ENCODE measurements around the gene TRPC4.

Gene TRPC4

DNA sequence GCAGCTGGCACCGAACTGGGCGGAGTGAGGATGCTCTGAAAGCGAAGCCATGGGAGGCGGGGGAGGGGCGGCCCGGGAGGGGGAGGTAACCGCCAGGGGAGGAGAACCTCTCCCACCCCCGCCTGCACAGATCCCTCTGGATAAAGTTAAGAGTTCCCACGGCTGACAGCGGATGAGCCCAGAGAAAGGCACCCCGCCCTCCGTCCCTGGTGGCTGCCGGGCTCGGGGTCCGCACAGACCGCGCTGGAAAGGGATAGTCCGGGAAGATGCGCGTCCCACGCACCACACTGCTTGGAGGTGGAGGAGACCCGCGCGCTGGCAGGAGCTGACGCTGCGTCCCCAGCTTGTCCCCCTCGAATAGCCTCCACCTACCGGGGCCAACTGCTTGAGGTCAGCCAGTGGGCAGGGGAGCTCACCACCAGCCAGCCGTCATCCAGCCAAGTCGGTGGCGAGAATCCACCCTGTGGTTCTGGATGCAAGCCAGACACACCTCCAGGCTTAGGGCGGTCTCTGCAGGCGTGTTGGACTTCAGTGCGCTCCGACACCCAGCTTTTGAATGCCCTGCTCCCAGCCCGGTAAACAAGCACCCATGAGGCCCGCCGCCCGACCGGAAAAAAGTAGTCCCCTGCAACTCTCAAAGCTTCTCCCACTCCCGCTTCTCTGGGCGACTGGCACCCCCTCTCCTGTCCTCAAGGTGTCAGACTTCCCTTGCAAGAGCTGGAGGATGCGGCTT, at the start of gene TRPC4:
TRPC4 (minus strand) TSS at position 17 of the 733 bp plus-strand sequence. CDS start 86,439 bp downstream, outside the sequence.
- no peak for DNase-seq (ENCODE audit: low read depth)

DNA sequence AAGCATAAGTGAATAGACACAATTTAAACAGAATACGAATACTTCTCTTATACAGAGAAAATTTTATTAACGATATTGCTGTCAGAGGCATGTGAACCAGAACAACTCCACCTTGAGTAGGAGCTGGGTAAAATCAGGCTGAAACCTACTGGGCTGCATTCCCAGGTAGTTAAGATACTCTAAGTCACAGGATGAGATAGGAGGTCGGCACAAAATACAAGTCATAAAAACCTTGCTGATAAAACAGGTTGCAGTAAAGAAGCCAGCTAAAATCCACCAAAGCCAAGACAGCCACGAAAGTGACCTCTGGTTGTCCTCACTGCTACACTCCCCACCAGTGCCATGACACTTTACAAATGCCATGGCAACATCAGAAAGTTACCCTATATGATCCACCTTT, 49.2 kb upstream of the TRPC4 start:
- no peak for DNase-seq (ENCODE audit: low read depth)

DNA sequence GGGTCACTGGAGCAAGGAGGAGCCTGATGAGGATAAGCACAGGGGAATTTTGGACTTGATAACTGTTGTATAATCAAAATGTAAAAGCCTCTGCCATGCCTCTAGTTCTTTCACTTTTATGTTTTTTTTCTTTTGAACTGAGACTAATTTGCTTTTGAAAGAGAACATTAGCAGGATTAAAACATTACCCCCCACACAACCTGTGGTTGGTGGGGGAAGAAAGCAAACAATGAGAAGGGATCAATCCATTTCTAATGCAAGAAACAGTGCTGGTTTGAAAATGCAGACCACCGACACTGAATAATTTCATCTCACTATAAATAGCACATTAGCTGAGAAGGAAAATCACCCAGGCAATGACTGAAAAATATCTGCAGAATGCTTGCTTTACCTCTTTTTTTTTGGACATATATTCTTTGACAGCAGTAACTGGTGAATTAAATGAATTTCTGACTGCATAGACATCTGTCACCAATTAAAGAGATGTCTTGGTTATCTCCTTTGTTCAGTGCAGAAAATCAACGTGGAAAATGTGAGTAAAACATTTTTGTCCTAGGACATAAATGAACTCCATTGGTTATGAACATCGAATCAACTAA, 48.6 kb upstream of the TRPC4 start:
- DNase-seq (ENCODE audit: low read depth) = no peak

DNA sequence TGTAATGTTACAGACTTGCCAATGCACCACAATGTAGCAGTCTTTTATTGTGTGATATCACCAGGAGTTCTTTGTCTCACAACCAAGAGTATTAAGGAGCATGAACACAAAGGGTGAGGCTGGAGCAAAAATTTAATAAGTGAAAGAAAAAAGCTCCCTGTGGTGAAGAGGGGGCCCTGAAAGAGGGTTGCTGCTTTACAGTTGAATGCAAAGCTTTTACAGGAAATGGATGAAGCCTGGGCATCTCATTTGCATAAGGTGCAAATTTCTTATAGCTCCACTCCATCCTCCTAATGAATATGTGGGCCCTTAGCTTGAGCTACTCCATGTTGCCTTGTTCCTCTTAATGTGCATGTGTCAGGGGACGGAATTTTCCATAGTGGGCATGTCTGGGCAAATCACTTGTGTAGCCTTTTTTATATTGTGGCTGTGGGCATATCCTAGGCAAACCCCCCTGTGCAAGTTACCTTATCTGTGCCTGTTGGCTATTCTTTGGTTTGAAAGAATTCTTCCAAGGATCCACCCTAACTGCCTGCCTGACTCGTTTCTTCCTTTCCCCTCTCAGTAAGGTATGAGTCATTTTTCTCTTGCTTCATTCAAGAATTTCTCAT, 45.3 kb upstream of the TRPC4 start:
- DNase-seq (ENCODE audit: low read depth) = no peak

DNA sequence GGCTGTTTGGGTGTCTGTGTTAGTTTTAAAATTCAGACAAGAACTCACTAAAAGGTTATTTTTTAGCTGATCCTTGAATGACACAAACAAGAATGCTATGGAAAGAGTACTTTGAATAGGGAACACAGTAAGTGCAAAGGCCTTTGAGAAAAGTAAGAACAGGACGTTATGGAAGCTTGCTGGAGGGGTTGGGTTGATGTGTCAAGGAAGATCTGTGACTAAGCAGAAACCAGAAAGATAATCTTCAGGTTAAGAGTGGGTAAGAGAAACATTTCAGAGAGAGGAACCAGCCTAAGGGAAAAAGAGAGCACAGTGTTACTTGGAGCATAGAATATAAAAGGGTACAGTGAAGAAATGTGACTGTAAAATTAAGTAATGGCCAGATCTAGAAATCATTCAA, 41.2 kb upstream of the TRPC4 start:
- no peak for DNase-seq (ENCODE audit: low read depth)

DNA sequence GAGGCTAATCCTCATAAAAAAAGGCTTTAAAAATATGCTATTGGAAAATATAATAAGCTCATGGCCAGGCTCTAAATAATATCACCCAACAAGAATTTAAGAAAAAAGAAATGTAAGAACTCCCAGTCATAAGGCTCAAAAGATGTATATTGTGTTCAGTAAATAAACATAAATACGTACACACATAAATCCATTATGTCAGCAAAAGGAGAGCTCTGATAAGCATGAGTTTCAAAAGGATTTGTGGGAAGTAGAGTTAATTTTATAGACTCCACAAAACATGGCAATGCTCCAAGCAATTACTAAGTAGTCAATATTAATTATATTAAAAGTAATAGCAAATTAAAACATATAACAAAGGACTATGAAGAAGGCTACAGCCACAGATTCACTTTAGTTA, 37.3 kb upstream of the TRPC4 start:
- DNase-seq (ENCODE audit: low read depth) = no peak

DNA sequence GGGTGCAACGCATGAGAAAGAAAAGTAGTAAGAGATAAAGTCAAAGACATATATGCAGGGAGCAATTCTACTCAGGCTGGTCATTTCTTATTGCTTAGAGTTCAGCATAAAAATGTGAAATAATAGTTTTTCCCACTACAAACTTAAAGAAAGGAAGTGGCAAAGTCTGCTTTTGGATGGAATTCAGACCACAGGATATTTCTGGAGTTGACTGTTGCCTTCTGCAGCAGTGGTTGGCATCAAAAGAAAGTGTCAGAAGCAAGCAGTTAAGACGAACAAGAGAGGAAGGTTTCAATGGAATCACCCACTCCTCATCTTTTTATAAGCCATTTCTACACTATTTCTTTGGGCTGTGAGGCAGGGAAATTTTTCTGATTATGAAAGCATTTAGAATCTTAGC, 36.2 kb upstream of the TRPC4 start:
- DNase-seq (ENCODE audit: low read depth) = no peak

DNA sequence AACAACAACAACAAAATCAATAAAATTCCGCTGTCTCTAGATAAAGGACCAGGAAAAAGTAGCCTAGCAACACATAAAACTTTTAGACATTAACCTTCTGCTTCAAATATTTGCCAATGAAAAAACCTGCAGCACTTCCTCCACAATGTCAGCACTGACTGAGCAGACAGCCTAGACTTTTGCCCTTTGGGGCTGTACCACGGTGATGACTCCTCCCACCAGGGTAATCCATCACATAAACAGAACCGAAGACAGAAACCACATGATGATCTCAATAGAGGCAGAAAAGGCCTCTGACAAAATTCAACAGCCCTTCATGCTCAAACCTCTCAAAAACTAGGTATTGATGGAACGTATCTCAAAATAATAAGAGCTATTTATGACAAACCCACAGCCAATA, 30.2 kb upstream of the TRPC4 start:
- no peak for DNase-seq (ENCODE audit: low read depth)

DNA sequence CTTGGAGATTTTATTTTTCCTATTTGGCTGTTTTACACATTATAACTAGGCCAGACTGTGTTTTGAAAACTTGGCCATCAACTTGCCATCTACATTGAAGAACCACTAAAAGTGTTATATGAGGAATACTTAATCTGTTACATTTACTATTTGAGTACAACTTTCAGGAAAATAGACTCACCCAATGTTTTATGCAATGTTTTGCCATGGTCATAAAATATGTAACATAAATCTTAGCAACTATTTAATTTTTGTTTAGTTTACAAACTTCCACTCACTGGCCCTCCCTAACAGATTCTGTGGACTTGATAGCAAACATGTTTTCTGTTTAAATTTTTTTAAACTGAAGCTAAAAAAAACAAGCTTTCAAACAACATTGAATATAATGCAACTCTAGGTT, 23.7 kb upstream of the TRPC4 start:
- DNase-seq (ENCODE audit: low read depth) = no peak

DNA sequence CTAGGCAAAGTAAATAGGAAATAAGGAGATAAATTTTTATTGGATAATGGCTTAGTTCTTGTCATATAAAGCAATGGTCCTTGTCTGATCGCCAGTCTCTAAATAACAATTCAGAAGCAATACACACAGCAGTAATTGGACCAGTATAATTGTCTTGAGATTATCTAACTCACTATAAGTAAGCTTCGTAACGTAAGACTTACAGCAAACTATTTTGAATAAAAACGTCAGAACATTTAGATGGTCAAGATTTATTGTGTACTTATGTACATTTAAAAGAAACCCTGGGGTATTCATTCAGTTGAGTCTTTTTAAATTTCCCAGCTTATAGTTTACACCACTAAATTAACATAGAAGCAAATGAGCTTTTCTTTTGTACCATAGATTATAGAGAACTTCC, 20.2 kb upstream of the TRPC4 start:
- no peak for DNase-seq (ENCODE audit: low read depth)

DNA sequence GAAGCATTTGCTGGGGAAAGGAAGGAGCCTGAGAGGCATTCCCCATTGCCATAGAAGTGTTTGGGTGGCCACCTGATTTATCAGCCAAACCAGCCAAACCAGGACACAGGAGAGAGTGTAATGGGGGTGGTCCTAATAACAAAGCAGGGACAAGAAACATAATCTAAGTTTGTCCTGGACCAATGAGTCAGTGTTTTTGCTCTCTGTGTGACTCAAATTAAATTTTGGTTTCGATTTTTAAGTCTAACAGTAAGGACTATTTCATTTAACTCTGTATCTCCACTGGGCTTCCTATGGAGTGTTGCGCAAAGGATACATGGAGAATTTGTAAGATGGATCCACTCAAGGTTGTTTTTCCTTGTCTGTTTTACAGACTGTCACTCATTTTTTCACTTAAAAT, 19.5 kb upstream of the TRPC4 start:
- DNase-seq (ENCODE audit: low read depth) = no peak

DNA sequence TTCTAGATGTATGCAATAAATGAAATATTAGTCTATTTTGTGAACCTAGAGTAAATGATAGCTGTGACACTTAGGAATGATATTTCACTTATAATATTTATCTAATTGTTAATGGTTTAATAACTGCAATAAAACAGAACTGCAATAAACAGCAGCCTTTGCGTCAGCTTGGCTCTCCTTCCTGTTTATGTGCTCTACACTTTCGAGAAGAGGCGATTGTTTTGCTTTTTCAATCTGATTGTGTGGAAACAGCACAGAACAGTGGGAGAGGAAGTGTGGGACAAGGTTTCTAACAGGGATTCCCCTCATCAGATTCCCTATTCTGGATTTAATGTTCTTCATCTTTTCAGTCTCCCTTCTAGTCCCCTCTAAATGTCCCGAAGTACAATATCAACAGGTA, 17.3 kb upstream of the TRPC4 start:
- no peak for DNase-seq (ENCODE audit: low read depth)

DNA sequence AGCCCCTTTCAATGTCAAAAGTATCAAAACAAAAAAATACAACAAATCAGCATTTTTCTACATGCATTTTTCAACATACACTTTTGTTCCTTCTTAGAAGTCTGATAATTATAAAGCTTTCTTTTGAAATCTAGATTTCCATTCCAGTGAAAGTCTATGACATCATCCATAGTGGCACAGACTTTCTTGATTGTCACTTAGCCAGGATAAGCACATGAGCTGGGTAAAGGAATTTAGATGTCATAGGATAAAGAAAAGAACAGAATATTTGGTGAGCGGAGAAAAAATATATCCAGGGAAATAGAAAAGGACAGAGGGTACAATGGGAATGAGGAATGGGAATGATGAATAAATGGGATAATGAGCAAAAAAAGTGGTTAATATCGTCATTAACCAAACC, 15.1 kb upstream of the TRPC4 start:
- DNase-seq (ENCODE audit: low read depth) = no peak

DNA sequence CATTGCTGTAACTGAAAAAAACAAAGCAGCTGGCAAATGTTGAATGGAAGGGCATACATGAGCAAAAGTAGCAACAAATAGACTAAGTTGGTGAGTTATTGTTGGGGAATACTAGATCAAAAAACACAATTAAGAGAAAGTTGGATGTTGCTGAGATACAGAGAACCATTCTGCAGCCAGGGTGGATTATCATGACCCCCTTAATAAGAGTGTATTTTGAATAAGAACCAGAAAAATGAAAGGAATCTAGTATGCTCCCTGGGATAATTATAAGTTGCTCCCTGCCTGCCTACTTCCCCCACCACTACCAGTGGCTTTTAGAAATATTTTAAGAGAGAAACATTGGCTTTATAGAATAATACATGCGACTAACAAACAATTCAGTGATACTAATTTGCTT, 14.5 kb upstream of the TRPC4 start:
- no peak for DNase-seq (ENCODE audit: low read depth)

DNA sequence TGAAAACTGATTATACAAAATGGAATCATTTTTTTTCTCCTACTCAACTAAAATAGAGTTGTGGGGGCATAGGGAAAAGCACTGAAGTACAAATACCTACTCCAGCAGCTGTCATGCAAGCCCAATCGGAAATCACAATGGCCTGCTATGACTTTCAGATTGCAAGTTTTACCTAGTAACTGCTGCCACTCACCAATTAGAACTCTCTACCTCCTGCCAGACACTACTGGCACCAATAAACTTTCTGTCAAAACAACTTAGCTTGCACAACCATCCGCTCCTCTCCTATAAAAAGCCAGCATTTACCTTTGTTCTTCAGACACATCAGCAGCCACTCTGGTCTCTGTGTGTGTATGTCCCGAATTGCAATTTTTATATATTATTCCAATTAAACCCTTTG, 9.3 kb upstream of the TRPC4 start:
- DNase-seq (ENCODE audit: low read depth) = no peak

DNA sequence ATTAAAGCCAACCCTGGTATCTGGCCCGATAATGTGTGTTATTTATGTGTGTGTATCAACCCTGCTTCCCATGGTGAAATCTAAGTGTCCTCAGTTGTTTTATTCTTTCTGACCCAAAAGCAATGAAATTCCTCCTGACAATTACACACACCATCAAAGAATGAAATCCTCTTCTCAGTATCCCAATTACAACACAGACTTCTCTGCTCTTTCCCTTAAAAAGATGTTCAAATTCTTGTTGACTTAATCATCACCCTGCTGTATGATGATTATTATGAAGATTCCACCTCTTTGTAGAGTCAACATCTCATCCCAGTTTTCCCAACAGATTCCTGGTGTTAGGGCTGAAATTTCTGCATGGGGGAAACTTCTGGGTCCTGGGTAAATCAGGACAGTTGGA, 8.9 kb upstream of the TRPC4 start:
- no peak for DNase-seq (ENCODE audit: low read depth)

DNA sequence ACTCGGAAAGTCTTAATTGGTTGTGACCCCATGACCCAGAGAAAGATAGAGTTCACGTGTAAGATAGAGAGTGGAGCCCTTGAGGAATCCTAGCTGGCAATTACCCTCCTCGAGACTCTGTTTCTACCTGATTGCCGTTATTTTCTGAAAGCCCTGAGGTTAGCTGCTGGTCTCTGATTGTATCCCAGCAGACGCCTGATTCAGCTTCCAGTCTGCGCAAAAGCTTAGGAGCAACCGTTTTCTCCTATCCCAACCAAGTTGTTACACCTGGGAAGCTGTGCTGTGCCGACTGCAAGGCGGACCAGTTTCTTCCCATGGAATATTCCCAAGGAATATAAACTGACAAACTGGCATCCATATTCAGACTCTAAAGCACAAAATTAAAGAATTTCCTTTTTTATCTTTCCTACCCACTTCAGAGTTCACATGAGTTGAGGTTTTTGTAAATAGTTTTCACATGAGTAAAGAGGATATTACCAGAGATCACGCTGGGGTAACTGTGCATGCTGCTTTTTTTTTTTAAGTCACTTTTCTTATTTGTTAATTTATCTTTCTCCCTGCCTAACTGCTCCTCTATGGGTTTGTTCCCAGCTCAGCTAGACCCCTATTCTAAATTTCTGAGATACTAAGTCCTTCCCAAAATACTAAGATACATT, 1.5 kb upstream of the TRPC4 start:
- DNase-seq (ENCODE audit: low read depth) = no peak

DNA sequence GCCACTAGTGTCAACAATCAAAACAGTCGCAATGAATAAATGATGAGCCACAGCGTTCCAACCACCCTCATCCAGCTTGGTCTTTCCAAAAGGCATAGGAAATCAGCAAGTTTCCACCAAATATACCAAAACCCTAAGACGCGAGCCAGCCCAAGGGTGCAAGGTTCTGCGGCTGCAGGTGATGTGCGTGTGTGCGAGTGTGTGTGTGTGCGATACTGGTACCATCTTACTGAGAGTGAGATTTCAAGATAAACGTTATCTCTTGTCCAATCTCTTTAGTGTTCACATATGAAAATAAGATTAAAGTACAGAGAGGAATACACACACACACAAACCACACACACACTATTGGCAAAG, 895 bp upstream of the TRPC4 start:
- no peak for DNase-seq (ENCODE audit: low read depth)

DNA sequence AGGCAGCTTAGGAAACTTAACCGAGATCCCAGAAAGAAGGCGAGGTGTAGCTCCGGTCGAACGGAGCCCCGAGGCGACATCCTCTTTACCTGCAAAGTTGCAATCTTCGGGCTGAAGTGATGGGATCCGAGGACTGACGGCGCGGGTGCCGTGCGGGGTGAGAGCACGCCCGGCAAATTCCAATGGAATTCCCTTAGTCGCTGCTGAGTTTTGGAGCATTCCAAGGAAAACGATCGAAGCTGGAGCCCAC, 141 bp downstream of the TRPC4 start:
- DNase-seq (ENCODE audit: low read depth) = no peak

DNA sequence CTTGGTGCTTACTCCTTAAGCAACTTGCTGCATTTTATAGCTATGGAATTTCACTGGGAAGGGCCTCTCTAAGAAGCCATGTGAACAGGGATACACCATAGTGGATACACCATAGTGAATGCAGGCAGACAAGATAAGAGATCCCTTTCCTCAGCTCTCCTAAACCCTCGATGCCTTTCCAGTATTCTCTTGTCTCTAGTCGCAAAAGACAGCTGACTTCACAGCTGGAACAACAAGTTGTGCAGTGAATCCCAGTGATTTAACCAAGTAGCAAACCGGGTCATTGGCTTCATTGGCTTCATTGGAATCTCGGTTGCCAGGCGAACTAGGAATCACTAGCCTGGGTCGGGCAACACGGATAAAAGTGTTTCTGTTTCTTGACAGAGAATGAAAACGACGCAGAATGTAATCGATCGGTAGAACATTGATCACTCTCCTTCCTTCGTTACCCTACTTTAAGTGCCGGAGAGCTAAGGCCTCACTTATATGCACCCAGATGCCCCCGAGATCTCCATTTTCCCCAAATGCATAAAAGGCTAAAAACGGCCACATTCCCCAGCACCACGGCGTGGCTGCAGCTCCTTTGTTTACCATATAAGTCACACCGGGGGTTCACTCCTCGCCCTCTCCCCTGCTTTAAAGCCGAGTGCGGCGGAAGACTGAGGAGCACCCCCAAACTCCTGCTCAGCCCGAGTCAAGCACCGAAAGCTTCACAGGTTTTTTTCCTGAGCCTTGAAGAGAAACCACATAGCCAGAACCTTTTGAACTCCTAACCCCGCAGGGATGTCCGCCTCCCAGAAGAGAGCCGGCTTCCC, 674 bp downstream of the TRPC4 start:
- DNase-seq (ENCODE audit: low read depth) = no peak

DNA sequence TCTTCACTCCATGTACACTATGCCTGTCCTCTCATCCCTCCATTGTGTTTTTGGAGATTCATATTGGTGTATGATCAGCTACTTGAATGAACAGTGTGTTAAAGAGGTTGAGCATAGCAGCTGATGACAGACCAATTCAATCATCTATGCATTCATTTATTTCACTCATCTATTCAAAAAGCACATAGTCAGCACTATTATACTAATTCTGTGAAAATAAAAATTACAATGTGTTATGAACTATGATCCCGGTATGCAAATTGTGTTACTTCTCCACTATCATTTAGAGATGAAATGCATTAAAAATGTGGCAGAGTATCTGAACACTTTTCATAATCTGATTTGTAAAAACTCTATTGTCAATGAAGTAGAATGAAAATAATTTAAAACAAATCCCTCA, 5.9 kb downstream of the TRPC4 start:
- no peak for DNase-seq (ENCODE audit: low read depth)

DNA sequence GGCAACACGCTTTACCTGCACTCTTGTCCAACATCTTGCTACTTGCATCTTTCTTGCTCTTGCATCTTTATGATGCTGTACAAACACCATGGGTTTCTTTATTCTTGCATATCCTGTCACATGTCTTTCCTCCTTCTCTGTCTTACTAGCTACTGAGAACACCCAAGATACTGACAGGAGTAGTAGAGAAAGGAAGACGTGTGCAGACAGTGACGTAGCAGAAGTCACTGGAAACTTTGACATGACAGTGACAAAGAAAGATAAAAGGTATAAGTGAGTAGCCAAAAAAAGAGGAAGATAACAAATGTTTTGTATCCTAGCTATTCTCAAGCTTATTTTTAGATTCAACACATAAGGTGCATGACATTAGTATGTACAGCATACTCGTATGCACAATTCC, 34.2 kb downstream of the TRPC4 start:
- DNase-seq (ENCODE audit: low read depth) = no peak

DNA sequence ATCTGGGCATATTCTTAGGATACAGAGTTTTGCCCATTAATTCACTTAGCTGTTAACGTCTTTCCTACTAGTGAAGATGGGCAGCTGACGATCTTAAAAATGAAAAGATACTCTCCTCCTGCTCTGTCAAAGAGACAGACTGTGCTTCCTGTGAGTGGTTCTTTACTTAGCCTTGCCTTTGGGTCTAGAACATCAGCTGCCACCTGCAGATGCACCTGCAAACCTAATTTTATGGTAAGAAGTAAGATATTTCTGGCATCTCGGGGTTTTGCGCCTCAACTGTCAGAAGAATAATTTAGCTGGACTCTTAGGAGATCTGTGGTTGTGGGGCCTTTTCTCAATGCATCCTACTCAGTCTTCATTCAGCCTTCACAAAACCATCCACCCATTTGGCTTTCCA, 36.2 kb downstream of the TRPC4 start:
- DNase-seq (ENCODE audit: low read depth) = no peak
